ENCODE measurements around the gene CYP27B1. TPM values are rescaled to one million over a fixed set of nuclear protein-coding genes. Genes with fewer than 3 reads are reported as not detected.

CYP27B1 gene
- total and polyA plus RNA-seq, 9 of the 15 experiments (the other 6 are each of a cell fraction or from before 2014, with no cell fraction given) = 0.18 to 4.2 (median 1.8) TPM

- in situ Hi-C loops (cut with MboI) (no loop called here), intact Hi-C loops (cut with micrococcal nuclease) (no loop called here)
- no peaks in the 10 kb centered on the region for H3K9me3 ChIP-seq (replicated peaks; ENCODE audit: control insufficient read depth, insufficient read depth, low read depth, low read length)
- POLR2A ChIA-PET = interaction anchor here (0.6 to 3.3 kb wide), 5 partner anchors 9 to 216 kb away, joined by 3 to 21 read pairs (median 3); partner anchors contain the start of gene AVIL
- no peak for ATAC-seq
- CTCF ChIA-PET (ENCODE audit: low intra/inter-chr PET ratio) = no interaction called here
- H3K79me2 ChIP-seq (ENCODE audit: control insufficient read depth, insufficient read depth, low read length) = no peaks in the 10 kb centered on the region
- no peaks in the 10 kb centered on the region for H4K20me1 ChIP-seq (replicated peaks; ENCODE audit: control insufficient read depth, insufficient read depth, low read length)
- no peak overlapping the region for H3K9ac ChIP-seq (ENCODE audit: insufficient read depth in 1 of 2, low read depth in 2 of 2, low read length in 2 of 2)
- TF ChIP-seq EZH2 (IDR thresholded peaks at IDR 0.05; ENCODE audit: borderline replicate concordance, low read depth, low read length) (no peak), ZBTB49 (CRISPR knock-in tag; IDR thresholded peaks at IDR 0.05; ENCODE audit: borderline replicate concordance) (no peak), MIER1 (IDR thresholded peaks at IDR 0.05; ENCODE audit: low read depth) (no peak)
- no TSS peak for BruUV-seq (replicated peaks)
- no peaks in the 10 kb centered on the region for H3K27me3 ChIP-seq (ENCODE audit: control insufficient read depth in 2 of 2, insufficient read depth in 2 of 2, low read length in 2 of 2)
- H2AFZ ChIP-seq (ENCODE audit: low read depth, low read length) = no peak overlapping the region
- H3K4me3 ChIP-seq = no peak overlapping the region
- 58% methylated on average over 5 of the region's 5 CpGs for WGBS (ENCODE audit: insufficient coverage, low coverage, missing lambda C conversion rate)
- H3K9me1 ChIP-seq (ENCODE audit: control insufficient read depth, insufficient read depth, low read length) = peaks cover 3% of the 10 kb centered on the region
- peaks cover 8% of the 10 kb centered on the region; the same call in 2 of the 3 replicates for H3K36me3 ChIP-seq (ENCODE audit: control insufficient read depth, insufficient read depth, low read length)
- FAIRE-seq = no peak
- H3K4me2 ChIP-seq (ENCODE audit: insufficient read depth, low read length) = no peak overlapping the region
- no peak overlapping the region for H3K27ac ChIP-seq (ENCODE audit: extremely low read depth, low read depth, low read length)
- peaks cover 5 to 10% of the 10 kb centered on the region in 2 experiments; a peak in 3 of 5 replicates for H3K4me1 ChIP-seq (replicated peaks in 1 of 2; ENCODE audit: control insufficient read depth in 2 of 2, insufficient read depth in 2 of 2, low read length in 2 of 2)
- DNase-seq (ENCODE audit: extremely low read depth in 1 of 4, low spot score in 3 of 4) = no peak
Measured at GRCh38 chr12:57808351-57808750, 41.5 kb upstream of the CYP27B1 start.
